ENCODE results near the gene CBFB.
"Not testable (repeated sequence)": the region's sequence is repeated elsewhere in the genome, so short reads cannot be mapped to it uniquely, and the experiment has no call there.

Gene CBFB

GRCh38 chr16:67017421-67017750 is 11.6 kb upstream of the CBFB start:
- DNase-seq = peak; percentile 23

- DNase-seq = peak; percentile 95
Measured at GRCh38 chr16:67017810-67018488, 11.0 kb upstream of the CBFB start.

- no peak for DNase-seq
Measured at GRCh38 chr16:67019171-67019570, 9.8 kb upstream of the CBFB start.

GRCh38 chr16:67021321-67021720 is 7.6 kb upstream of the CBFB start:
- no peak for DNase-seq

- peak; percentile 16 for DNase-seq
Measured at GRCh38 chr16:67022531-67023214, 6.3 kb upstream of the CBFB start.

GRCh38 chr16:67023689-67024088 is 5.3 kb upstream of the CBFB start:
- no peak for DNase-seq

- DNase-seq = peak; percentile 17
Measured at GRCh38 chr16:67024384-67025209, 4.4 kb upstream of the CBFB start.

- DNase-seq = peak; percentile 21
Measured at GRCh38 chr16:67025210-67025550, 3.8 kb upstream of the CBFB start.

- DNase-seq = peak; percentile 17
Measured at GRCh38 chr16:67026570-67026969, 2.4 kb upstream of the CBFB start.

- no peak for DNase-seq
Measured at GRCh38 chr16:67027046-67027445, 1.9 kb upstream of the CBFB start.

- DNase-seq = no peak
Measured at GRCh38 chr16:67028167-67028695, 718 bp upstream of the CBFB start.

- peak; percentile 77 for DNase-seq
Measured at GRCh38 chr16:67029254-67030096, 526 bp downstream of the CBFB start.

- DNase-seq = no peak
Measured at GRCh38 chr16:67030221-67030962, 1.4 kb downstream of the CBFB start.

GRCh38 chr16:67034487-67034886 is 5.5 kb downstream of the CBFB start:
- no peak for DNase-seq

- no peak for DNase-seq
Measured at GRCh38 chr16:67035364-67035763, 6.4 kb downstream of the CBFB start.

- DNase-seq = no peak
Measured at GRCh38 chr16:67036323-67036741, 7.4 kb downstream of the CBFB start.

GRCh38 chr16:67039260-67040020 is 10.5 kb downstream of the CBFB start:
- DNase-seq = no peak

- DNase-seq = no peak
Measured at GRCh38 chr16:67040166-67040565, 11.2 kb downstream of the CBFB start.

- DNase-seq = no peak
Measured at GRCh38 chr16:67040906-67041305, 12.0 kb downstream of the CBFB start.

GRCh38 chr16:67041520-67041919 is 12.6 kb downstream of the CBFB start:
- not testable (repeated sequence) for DNase-seq

GRCh38 chr16:67043420-67043819 is 14.5 kb downstream of the CBFB start:
- no peak for DNase-seq

Data from stimulated activated CD8-positive, alpha-beta memory T cell treated with anti-CD3 and anti-CD28 coated beads, Interleukin-4, amount 100 ng/mL, for 48 hours (primary cell).